ENCODE results near the gene EP400.
"Not testable (repeated sequence)": the region's sequence is repeated elsewhere in the genome, so short reads cannot be mapped to it uniquely, and the experiment has no call there.

EP400 gene

GRCh38 chr12:132071830-132072384 lies 122.2 kb downstream of the EP400 start:
- DNase-seq = no peak

DNA sequence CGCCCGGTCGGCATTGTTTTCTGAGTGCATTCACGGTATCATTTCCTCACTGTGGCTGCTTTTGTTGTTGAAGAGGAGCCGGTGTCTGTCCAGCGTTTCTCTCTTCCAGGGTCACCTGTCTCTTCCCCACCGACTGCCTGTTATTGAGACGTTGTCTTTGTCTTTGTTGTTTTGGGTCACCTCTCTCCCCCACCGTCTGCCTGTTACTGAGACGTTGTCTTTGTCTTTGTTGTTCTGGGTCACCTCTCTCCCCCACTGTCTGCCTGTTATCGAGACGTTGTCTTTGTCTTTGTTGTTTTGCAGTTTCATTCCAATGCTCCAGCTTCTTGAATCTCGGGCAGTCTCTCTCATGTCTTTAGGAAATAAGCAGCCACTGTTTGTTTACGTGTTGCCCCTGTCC lies 124.5 kb downstream of the EP400 start:
- DNase-seq = no peak

DNA sequence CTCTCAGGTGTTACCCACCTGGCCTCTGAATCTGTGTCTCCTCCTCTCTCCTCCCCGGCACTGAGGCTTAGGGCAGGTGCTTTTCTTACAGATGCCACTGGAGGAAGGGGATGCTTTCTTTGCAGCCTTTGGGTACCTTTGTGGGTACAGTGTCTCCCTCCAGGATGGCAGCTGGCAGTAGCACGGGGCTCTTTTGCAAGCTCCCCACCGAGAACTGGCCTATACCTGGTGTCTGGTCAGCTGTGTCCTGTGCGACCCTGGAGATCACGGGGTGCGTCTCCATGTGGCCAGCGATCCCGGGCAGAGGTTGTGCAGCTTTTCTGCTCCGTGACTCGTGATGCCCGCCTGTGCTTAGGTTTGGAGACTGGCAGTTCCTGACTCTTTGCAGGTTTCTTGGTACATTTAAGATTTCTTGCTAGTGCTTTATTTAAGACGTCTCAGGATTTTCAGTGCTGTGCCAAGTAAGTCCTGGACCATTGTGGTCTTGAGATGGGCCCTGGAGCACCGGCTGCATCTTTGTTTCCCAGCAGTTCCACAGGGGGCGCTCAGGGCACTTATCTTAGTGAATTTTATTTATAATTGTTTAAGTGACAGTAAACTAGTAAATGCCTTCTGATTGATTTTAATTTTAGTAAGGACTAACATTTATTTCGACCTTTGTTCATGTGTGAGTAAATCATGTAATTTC lies 125.4 kb downstream of the EP400 start:
- no peak for DNase-seq

DNA sequence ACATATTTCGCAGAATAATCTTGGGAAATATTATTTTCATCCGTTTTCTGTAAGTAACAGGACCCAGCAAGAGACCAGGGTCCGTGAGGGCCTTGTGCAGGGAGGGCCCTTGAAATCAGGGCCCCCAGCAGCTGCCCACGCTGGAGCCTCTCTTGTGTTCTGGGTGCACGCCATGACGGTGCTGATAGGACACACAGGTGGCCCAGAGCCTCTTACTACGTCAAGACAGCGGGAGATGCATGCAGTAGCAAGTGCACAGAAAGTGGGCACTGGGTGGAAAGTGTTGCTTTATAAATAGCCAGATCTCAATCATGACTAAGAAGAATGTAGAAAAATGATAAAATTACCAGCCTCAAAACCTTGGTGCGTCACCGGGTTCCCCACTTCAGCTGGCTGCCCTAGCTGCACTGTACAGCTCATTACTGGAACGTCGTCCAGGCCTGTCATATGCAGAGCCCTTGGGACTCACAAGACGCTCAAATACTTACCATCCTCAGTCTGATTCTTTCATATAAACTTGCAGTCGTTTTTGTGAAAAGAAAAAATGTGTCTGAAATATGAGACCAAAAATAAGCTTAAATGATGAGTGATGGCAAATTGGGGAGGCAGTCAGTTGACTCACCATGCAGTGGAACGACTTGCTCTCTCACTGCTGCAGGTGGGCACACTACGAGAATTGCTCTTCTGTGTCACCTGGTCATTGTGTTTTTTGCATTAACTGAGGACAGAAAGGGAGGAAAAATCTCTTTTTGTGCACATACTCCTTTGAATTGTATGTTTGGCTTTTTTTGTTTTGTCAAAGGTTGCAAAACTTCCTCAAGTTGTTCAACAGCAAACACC lies 126.2 kb downstream of the EP400 start:
- DNase-seq = no peak

DNA sequence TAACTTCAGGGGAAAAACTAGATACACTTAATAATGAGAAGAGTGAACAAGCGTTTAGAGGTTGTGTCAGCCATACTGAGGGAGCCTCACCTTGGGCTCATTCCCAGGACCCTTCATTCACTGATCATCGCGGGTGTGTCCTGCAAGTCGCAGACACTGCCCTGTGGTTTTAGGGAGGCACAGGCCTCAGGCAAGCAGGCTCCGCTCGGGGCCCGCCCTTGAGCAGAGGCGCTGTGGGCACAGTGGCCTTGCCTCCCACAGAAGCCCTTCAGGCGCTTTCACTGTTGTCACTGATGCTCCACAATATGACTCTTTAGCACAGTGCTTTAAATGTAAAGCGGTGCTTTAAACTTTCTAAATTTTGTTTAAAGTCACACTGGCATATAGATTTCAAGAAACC lies 127.0 kb downstream of the EP400 start:
- DNase-seq = no peak

DNA sequence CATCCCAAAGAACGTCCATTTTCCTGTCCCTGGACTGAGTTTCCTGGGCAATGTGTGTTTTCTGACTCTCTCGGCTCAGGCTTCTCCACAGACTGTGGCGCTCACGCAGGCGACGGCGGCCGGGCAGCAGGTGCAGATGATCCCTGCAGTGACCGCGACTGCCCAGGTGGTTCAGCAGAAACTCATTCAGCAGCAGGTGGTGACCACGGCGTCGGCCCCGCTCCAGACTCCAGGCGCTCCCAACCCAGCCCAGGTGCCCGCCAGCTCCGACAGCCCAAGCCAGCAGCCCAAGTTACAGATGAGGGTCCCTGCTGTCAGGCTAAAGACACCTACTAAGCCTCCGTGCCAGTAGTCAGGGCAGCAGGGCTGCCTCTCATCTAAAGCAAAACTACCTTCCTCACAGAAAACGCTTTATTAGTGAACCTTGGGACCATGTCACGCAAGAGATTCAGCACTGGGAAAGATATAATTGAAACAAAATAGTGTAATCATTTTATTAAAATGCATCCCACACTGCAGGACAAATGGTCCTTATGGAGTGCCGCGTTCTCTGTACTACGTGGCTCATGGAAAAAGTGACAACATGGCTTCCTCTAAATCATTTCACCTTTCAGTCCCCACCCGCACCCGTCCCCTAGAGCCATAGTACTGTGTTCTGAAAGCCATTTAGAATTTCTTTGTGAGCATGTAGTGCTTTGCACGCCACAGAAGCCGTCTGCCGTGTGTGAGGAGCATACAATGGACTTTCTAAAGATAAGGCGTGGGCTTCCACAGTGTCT lies 127.8 kb downstream of the EP400 start:
- DNase-seq = no peak

- DNase-seq = no peak
Measured at GRCh38 chr12:132078190-132078589, 128.4 kb downstream of the EP400 start.

DNA sequence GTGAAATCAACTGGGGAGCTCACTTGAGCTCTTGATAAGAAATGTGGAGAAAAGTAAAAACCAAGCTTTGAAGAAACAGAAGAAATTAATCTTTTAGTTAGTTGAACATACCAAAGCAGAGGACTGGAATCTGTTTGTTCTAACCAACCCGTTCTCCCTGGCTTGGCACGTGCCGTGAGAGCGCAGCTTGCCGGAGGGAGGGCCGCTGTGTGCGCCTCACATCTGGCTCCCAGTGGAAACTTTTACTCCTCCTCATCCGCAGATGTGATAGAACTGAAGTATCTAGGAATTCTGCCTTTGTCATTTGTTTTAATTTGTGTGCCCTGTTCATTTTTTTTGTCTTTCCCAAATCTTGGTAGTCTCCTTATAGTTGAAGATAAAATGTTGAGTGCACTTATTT lies 129.5 kb downstream of the EP400 start:
- no peak for DNase-seq

- no peak for DNase-seq
Measured at GRCh38 chr12:132079695-132080094, 130.0 kb downstream of the EP400 start.

DNA sequence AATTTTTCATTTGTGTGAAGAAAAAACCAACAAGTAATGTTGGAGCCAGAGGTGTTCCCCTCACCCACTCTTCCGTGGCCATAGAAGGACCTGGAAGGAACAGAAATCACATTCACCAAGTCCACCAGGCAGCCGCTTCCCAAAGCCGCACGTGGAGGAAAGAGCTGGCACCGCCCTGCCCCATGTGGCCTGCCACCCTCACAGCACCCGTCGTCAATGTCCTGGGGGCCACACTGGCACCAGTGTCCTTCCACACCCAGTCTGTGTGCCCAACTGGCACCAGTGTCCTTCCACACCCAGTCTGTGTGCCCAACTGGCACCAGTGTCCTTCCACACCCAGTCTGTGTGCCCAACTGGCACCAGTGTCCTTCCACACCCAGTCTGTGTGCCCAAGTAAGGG lies 130.8 kb downstream of the EP400 start:
- DNase-seq = not testable (repeated sequence)

GRCh38 chr12:132081423-132081822 lies 131.7 kb downstream of the EP400 start:
- no peak for DNase-seq

GRCh38 chr12:132083614-132083940 lies 133.8 kb downstream of the EP400 start:
- no peak for DNase-seq

GRCh38 chr12:132083941-132084620 lies 134.3 kb downstream of the EP400 start:
- DNase-seq = peak; percentile 87

GRCh38 chr12:132084621-132085290 lies 135.0 kb downstream of the EP400 start:
- peak; percentile 43 for DNase-seq

- DNase-seq = no peak
Measured at GRCh38 chr12:132085291-132085635, 135.5 kb downstream of the EP400 start.

GRCh38 chr12:132089407-132089910 lies 139.7 kb downstream of the EP400 start:
- no peak for DNase-seq

GRCh38 chr12:132094269-132094891 lies 144.6 kb downstream of the EP400 start:
- DNase-seq = no peak

GRCh38 chr12:132095520-132096409 lies 146.0 kb downstream of the EP400 start:
- no peak for DNase-seq

- DNase-seq = no peak
Measured at GRCh38 chr12:132099739-132100138, 150.0 kb downstream of the EP400 start.

DNA sequence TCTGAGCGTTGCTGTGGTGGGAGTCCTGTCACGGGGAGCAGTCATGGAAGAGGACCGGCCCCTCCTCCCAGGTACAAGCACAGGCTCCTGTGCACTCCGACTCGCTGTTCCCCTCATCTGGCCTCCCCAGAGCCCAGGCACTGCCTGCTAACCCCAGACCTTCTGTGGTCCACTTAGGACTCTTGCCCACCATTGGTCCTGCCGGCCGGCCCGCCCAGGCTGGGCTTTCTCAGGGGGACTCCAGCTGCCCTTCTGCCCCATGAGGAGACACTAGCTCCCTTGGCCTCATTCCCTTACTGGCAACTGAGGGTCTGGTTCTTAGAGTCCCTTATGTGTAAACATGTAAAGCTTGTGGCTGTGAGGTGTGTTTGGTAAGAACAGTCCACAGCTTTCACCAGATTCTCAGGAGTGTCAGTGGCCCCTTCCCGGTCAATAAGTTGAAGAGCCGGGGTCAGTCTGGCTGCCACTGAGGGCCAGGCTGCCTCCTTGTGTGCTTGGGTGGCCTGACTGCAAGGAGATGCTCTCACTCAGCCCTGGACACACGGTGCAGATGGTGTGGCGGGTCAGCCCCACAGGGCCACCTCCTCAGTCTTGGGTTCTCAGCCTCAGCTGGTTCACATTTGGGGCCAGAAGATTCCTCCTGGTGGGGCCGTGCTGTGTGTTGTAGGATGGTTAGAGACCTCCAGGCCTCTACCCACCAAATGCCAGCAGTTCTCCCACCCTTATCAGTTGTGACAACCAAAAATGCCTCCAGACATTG lies 150.7 kb downstream of the EP400 start:
- no peak for DNase-seq
